ENCODE data around the gene BACH2. TPM values are rescaled to one million over a fixed set of nuclear protein-coding genes. Genes with fewer than 3 reads are reported as not detected.

Gene BACH2
- total and polyA plus RNA-seq, 7 donors: 0.12 to 16.9 (median 5.9) TPM

DNA sequence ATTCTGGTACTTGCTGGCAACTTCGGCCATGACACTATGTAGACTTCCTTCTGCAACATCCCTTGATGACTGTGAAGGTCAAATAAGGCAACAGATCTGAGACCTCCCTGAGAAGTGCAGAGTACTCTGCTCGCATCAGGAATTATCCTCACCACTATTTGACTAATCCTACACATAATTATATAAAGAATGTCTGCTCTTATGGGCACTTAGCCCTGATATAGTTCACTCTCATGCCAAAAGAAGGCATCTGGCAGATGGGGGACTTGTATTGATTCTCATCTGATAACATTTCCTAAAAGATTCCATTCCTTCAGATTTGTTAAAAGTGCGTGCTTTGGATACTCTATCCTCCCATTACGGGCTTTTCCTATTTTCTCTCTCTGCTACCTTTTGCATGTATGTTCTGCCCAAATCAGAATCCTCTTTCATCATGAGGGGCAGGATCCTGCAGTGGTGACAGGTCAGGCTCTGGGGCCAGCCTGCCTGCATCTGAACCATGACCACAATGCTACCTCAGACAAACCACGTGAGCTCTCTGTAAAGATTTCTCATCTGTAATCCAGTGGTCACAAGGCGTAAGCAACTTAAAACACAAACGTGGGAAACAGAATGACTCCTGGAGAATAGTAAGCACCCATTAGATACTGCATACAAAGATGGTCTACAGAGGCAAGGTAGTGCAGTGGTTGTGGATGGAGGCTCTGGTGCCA lies 268.4 kb downstream of the BACH2 start:
- TF ChIP-seq, protein P1, sequence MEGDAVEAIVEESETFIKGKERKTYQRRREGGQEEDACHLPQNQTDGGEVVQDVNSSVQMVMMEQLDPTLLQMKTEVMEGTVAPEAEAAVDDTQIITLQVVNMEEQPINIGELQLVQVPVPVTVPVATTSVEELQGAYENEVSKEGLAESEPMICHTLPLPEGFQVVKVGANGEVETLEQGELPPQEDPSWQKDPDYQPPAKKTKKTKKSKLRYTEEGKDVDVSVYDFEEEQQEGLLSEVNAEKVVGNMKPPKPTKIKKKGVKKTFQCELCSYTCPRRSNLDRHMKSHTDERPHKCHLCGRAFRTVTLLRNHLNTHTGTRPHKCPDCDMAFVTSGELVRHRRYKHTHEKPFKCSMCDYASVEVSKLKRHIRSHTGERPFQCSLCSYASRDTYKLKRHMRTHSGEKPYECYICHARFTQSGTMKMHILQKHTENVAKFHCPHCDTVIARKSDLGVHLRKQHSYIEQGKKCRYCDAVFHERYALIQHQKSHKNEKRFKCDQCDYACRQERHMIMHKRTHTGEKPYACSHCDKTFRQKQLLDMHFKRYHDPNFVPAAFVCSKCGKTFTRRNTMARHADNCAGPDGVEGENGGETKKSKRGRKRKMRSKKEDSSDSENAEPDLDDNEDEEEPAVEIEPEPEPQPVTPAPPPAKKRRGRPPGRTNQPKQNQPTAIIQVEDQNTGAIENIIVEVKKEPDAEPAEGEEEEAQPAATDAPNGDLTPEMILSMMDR (IDR thresholded peaks at IDR 0.05): no peak
- no peak for DNase-seq
- H3K4me3 ChIP-seq: no peak overlapping the region
- no peaks in the 10 kb centered on the region for H3K36me3 ChIP-seq (ENCODE audit: insufficient read depth in 1 of 2, low read depth in 1 of 2)
- no peaks in the 10 kb centered on the region for H3K27me3 ChIP-seq (ENCODE audit: insufficient read depth in 3 of 3, low read length in 2 of 3)
- H3K27ac ChIP-seq: no peak overlapping the region
- no peaks in the 10 kb centered on the region for H3K9me3 ChIP-seq
- H3K4me1 ChIP-seq: peaks cover 30% of the 10 kb centered on the region
- intact Hi-C loops (cut with DNase I): no loop called here
- no peak for ATAC-seq
- WGBS, 3 donors: 90 to 93% (median 91%) methylated on average over 7 of the region's 7 CpGs

DNA sequence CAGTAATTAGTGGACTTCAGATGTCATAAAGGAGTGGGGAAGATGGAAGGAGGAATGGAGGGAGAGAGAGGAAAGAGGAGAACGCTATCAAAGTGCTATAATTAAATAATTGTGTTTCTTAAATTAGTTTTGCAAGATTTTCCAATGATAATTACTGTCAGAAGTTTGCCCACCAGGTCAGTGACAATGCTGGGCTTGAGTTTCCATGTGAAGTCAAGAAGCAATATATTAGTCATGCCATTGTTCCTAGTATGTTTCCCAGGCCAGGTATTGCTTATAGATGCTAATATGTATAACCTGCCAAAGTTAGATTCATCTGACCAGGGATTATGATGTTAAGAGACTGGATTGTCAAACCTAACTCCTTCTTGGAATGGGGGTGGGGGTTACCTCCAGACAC lies 270.4 kb downstream of the BACH2 start:
- no peak overlapping the region for H3K4me3 ChIP-seq
- H3K9me3 ChIP-seq: no peaks in the 10 kb centered on the region
- 78 to 92% (median 89%) methylated on average over 1 of the region's 1 CpG for WGBS, 3 donors
- TF ChIP-seq, protein P1 (IDR thresholded peaks at IDR 0.05): no peak
- no peak for DNase-seq
- H3K36me3 ChIP-seq (ENCODE audit: insufficient read depth in 1 of 2, low read depth in 1 of 2): no peaks in the 10 kb centered on the region
- intact Hi-C loops (cut with DNase I): no loop called here
- no peaks in the 10 kb centered on the region for H3K27me3 ChIP-seq (ENCODE audit: insufficient read depth in 3 of 3, low read length in 2 of 3)
- ATAC-seq: peak in 1 of 4 donors; percentile 5
- peak overlapping the region; percentile 48 for H3K27ac ChIP-seq
- peaks cover 30% of the 10 kb centered on the region for H3K4me1 ChIP-seq

DNA sequence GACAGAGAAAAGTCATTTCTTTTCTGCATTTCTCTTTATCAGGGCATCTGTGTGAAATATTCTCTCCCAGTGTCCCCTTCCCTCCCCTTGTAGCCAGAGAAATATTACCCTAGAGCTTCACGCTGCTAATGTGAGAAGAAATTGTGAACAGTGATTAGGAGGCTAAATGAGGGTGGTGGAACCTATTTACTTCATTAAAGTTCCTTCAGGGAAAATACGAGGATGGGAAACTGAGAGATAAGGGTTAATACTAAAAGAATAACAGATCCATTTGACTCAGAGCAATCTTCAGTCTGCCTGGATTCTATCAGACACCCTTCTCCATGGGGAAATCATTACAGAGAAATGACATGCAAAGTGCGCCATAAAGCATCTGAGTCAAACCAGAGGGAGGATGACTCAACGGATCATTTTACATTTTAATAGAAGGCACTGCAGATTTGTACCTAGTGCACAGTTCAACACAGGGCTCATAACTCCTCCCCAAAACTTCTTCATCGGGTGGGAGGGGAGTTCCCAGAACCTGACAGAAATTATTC lies 271.1 kb downstream of the BACH2 start:
- peak overlapping the region; percentile 65 for H3K27ac ChIP-seq
- no peaks in the 10 kb centered on the region for H3K27me3 ChIP-seq (ENCODE audit: insufficient read depth in 3 of 3, low read length in 2 of 3)
- intact Hi-C loops (cut with DNase I): no loop called here
- TF ChIP-seq, protein P1 (IDR thresholded peaks at IDR 0.05): no peak
- no peaks in the 10 kb centered on the region for H3K9me3 ChIP-seq
- DNase-seq (no peak), ATAC-seq (peak; percentile 93 to 98 (median 96))
- WGBS, 3 donors: 45 to 53% (median 51%) methylated on average over 5 of the region's 5 CpGs
- H3K36me3 ChIP-seq (ENCODE audit: insufficient read depth in 1 of 2, low read depth in 1 of 2): no peaks in the 10 kb centered on the region
- peaks cover 30% of the 10 kb centered on the region for H3K4me1 ChIP-seq
- no peak overlapping the region for H3K4me3 ChIP-seq

DNA sequence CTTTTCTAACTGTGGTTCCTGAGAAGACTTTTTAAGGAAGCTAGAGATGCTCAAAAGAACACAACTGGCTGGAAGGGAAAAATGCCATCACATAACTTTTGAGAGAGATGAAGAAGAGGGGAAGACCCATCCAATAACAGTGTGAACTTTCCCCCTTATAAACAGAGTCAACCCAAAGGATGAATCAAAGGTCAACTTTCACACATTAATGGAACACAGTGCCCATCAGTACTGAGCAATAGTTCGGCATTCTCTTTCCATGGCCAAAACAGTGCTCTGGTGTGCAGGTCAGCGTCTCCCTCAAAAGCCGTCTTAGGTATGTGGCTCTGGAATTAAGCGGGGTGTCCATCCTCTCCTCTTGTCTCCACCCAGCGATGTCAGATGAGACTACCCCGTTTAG lies 272.0 kb downstream of the BACH2 start:
- WGBS, 3 donors: 96 to 97% (median 96%) methylated on average over 6 of the region's 6 CpGs
- H3K27ac ChIP-seq: no peak overlapping the region
- H3K27me3 ChIP-seq (ENCODE audit: insufficient read depth in 3 of 3, low read length in 2 of 3): no peaks in the 10 kb centered on the region
- TF ChIP-seq, protein P1 (IDR thresholded peaks at IDR 0.05): no peak
- H3K4me1 ChIP-seq: peaks cover 30% of the 10 kb centered on the region
- intact Hi-C loops (cut with DNase I): no loop called here
- H3K4me3 ChIP-seq: no peak overlapping the region
- ATAC-seq (no peak), DNase-seq (no peak)
- H3K36me3 ChIP-seq (ENCODE audit: insufficient read depth in 1 of 2, low read depth in 1 of 2): no peaks in the 10 kb centered on the region
- no peaks in the 10 kb centered on the region for H3K9me3 ChIP-seq
